PFSK-1 (cell line): ENCODE data around the gene MC5R.

Experiments used
- FOXP2 ChIP-seq: optimal IDR thresholded peaks from 2 replicates; pipeline ENCODE3; 2011; ENCODE audit warnings: borderline replicate concordance, control low read depth, inconsistent platforms; ENCODE audit not compliant: insufficient read depth; ENCODE audit errors: extremely low read length, extremely low read depth
- POLR2AphosphoS5 ChIP-seq: IDR thresholded peaks from 2 replicates; pipeline ENCODE4 v1.6.1; 2012; ENCODE audit warnings: low read depth, mild to moderate bottlenecking, control low read depth, low read length, moderate library complexity
- SIN3A ChIP-seq: IDR thresholded peaks from 2 replicates; pipeline ENCODE4 v1.6.1; 2012; ENCODE audit warnings: mild to moderate bottlenecking, low read length, moderate library complexity, borderline replicate concordance; ENCODE audit not compliant: insufficient read depth
- TAF1 ChIP-seq: IDR thresholded peaks from 2 replicates; pipeline ENCODE4 v1.6.1; 2012; ENCODE audit warnings: low read length, control low read depth, borderline replicate concordance; ENCODE audit not compliant: insufficient read depth
- TF ChIP-seq, protein P1 (sequence below), 2 experiments: IDR thresholded peaks; 2 replicates each; pipeline versions ENCODE4 v1.6.1 to v1.8.0; 2011 to 2012; ENCODE audit warnings: low read depth in 2 of 2, low read length in 2 of 2, control low read depth in 1 of 2, inconsistent platforms in 1 of 2, mild to moderate bottlenecking in 1 of 2, moderate library complexity in 1 of 2; ENCODE audit not compliant: insufficient read depth in 1 of 2

Gene MC5R

DNA sequence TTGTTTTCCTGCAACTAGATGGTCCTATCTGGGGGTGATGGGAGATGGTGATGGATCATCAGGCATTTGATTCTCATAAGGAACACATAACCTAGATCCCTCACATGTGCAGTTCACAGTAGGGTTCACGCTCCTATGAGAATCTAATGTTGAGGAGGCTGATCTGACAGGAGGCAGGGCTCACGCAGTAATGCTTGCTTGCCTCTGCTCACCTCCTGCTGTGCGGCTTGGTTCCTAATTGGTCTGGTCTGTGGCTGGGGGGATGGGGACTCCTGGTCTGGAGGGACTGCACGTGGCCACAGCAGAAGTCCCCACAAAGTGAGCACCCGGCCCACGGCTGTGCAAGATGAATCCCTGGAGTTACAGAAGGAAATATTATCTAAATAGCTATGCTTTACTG lies 11.3 kb downstream of the MC5R start:
- TF ChIP-seq, protein P1, sequence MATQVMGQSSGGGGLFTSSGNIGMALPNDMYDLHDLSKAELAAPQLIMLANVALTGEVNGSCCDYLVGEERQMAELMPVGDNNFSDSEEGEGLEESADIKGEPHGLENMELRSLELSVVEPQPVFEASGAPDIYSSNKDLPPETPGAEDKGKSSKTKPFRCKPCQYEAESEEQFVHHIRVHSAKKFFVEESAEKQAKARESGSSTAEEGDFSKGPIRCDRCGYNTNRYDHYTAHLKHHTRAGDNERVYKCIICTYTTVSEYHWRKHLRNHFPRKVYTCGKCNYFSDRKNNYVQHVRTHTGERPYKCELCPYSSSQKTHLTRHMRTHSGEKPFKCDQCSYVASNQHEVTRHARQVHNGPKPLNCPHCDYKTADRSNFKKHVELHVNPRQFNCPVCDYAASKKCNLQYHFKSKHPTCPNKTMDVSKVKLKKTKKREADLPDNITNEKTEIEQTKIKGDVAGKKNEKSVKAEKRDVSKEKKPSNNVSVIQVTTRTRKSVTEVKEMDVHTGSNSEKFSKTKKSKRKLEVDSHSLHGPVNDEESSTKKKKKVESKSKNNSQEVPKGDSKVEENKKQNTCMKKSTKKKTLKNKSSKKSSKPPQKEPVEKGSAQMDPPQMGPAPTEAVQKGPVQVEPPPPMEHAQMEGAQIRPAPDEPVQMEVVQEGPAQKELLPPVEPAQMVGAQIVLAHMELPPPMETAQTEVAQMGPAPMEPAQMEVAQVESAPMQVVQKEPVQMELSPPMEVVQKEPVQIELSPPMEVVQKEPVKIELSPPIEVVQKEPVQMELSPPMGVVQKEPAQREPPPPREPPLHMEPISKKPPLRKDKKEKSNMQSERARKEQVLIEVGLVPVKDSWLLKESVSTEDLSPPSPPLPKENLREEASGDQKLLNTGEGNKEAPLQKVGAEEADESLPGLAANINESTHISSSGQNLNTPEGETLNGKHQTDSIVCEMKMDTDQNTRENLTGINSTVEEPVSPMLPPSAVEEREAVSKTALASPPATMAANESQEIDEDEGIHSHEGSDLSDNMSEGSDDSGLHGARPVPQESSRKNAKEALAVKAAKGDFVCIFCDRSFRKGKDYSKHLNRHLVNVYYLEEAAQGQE (IDR thresholded peaks at IDR 0.05; ENCODE audit: insufficient read depth in 1 of 2, low read depth in 2 of 2, low read length in 2 of 2): no peak
- TF ChIP-seq POLR2AphosphoS5: no peak
- no peak for TF ChIP-seq TAF1
- TF ChIP-seq SIN3A: no peak
- TF ChIP-seq FOXP2: no peak

- TF ChIP-seq POLR2AphosphoS5 (no peak), TAF1 (no peak), FOXP2 (no peak), SIN3A (no peak)
- TF ChIP-seq, protein P1 (IDR thresholded peaks at IDR 0.05; ENCODE audit: insufficient read depth in 1 of 2, low read depth in 2 of 2, low read length in 2 of 2): no peak
These were observed 12.6 kb downstream of the MC5R start for GRCh38 chr18:13836559-13836958.

GRCh38 chr18:13849791-13850190 lies 25.8 kb downstream of the MC5R start:
- no peak for TF ChIP-seq POLR2AphosphoS5
- no peak for TF ChIP-seq SIN3A
- no peak for TF ChIP-seq FOXP2
- TF ChIP-seq TAF1: no peak
- TF ChIP-seq, protein P1 (IDR thresholded peaks at IDR 0.05; ENCODE audit: insufficient read depth in 1 of 2, low read depth in 2 of 2, low read length in 2 of 2): no peak

GRCh38 chr18:13868501-13869271 lies 44.7 kb downstream of the MC5R start:
- TF ChIP-seq POLR2AphosphoS5 (no peak), TAF1 (no peak), FOXP2 (no peak), SIN3A (no peak)
- TF ChIP-seq, protein P1 (IDR thresholded peaks at IDR 0.05; ENCODE audit: insufficient read depth in 1 of 2, low read depth in 2 of 2, low read length in 2 of 2): no peak

GRCh38 chr18:13871701-13872100 lies 47.8 kb downstream of the MC5R start:
- no peak for TF ChIP-seq SIN3A
- no peak for TF ChIP-seq POLR2AphosphoS5
- TF ChIP-seq TAF1: no peak
- TF ChIP-seq, protein P1 (IDR thresholded peaks at IDR 0.05; ENCODE audit: insufficient read depth in 1 of 2, low read depth in 2 of 2, low read length in 2 of 2): no peak
